Ascending aorta (tissue), 2 donors: ENCODE measurements around the gene MYZAP. TPM values are rescaled to one million over a fixed set of nuclear protein-coding genes. Genes with fewer than 3 reads are reported as not detected.

ENCODE experiments used
- DNase-seq, 2 donors: peaks; one replicate each; pipeline ENCODE4 v3.0.0-alpha.2; 2019; ENCODE audit warnings: low spot score in 2 of 2
- H3K27ac ChIP-seq, 2 donors: fragments of 200-600 bp; sonication (generic); one replicate each; pipeline ENCODE4 v1.5.1; 2016 to 2017; ENCODE audit warnings: mild to moderate bottlenecking in 1 of 2
- H3K27me3 ChIP-seq: fragments of 200-600 bp; sonication (generic); one replicate; pipeline ENCODE4 v1.5.1; 2017
- H3K36me3 ChIP-seq, 2 donors: fragments of 200-600 bp; sonication (generic); one replicate each; pipeline ENCODE4 v1.5.1; 2016
- H3K4me1 ChIP-seq, 2 donors: fragments of 200-600 bp; sonication (generic); one replicate each; pipeline ENCODE4 v1.5.1; 2016 to 2017; ENCODE audit warnings: mild to moderate bottlenecking in 1 of 2
- H3K4me3 ChIP-seq, 2 donors: fragments of 200-600 bp; sonication (generic); one replicate each; pipeline ENCODE4 v1.5.1; 2016 to 2017; ENCODE audit warnings: mild to moderate bottlenecking in 1 of 2
- H3K9me3 ChIP-seq, 2 donors: fragments of 200-600 bp; sonication (generic); one replicate each; pipeline ENCODE4 v1.5.1; 2016
- CTCF ChIP-seq, 3 experiments: fragments of 200-600 bp in 2 of 3; fragments of 450-650 bp in 1 of 3; sonication (generic) in 2 of 3; IDR thresholded peaks; one replicate each; pipeline ENCODE4 v1.5.1; 2016 to 2019; ENCODE audit warnings: antibody characterized with exemption in 3 of 3, mild to moderate bottlenecking in 1 of 3, moderate library complexity in 1 of 3
- intact Hi-C: fragments of 100-400 bp; cut with DNase I; formaldehyde crosslinking; loops from one replicate; pipeline ENCODE4 v1.15.1; 2023
- total RNA-seq: library from RNA; depleted of rRNA; stranded (reverse); fragments of >200 nt; gene quantifications from one replicate; pipeline ENCODE4 v1.1.0, GENCODE V29; 2016

MYZAP gene
- total RNA-seq, 1 donor from 2014 or later = 7.6 TPM

GRCh38 chr15:57635300-57635909 lies 43.7 kb downstream of the MYZAP start:
- H3K4me1 ChIP-seq = peaks cover 0 to 12% of the 10 kb centered on the region in 2 donors
- H3K4me3 ChIP-seq = no peak overlapping the region
- H3K27me3 ChIP-seq = no peaks in the 10 kb centered on the region
- H3K36me3 ChIP-seq = no peaks in the 10 kb centered on the region
- intact Hi-C loops = no loop called here
- H3K27ac ChIP-seq = peak overlapping the region; percentile 57 to 58
- no peaks in the 10 kb centered on the region for H3K9me3 ChIP-seq
- TF ChIP-seq CTCF (IDR thresholded peaks at IDR 0.05) = peak in 2 of 3 experiments; percentile 20 to 28
- no peak for DNase-seq

GRCh38 chr15:57637846-57638245 lies 46.1 kb downstream of the MYZAP start:
- intact Hi-C loops = no loop called here
- H3K27ac ChIP-seq = no peak overlapping the region
- no peak for DNase-seq
- TF ChIP-seq CTCF (IDR thresholded peaks at IDR 0.05) = no peak
- H3K4me1 ChIP-seq = peaks cover 0 to 12% of the 10 kb centered on the region in 2 donors
- no peaks in the 10 kb centered on the region for H3K27me3 ChIP-seq
- H3K9me3 ChIP-seq = no peaks in the 10 kb centered on the region
- no peak overlapping the region for H3K4me3 ChIP-seq
- no peaks in the 10 kb centered on the region for H3K36me3 ChIP-seq

- DNase-seq = no peak
- no peak for TF ChIP-seq CTCF (IDR thresholded peaks at IDR 0.05)
- no peak overlapping the region for H3K27ac ChIP-seq
- no peaks in the 10 kb centered on the region for H3K27me3 ChIP-seq
- no peak overlapping the region for H3K4me3 ChIP-seq
- intact Hi-C loops = no loop called here
- no peaks in the 10 kb centered on the region for H3K9me3 ChIP-seq
- peaks cover 0 to 12% of the 10 kb centered on the region in 2 donors for H3K4me1 ChIP-seq
- H3K36me3 ChIP-seq = no peaks in the 10 kb centered on the region
These were observed 47.6 kb downstream of the MYZAP start for GRCh38 chr15:57639306-57639705.

- DNase-seq = no peak
- peaks cover 0 to 1% of the 10 kb centered on the region in 2 donors for H3K4me1 ChIP-seq
- no peaks in the 10 kb centered on the region for H3K36me3 ChIP-seq
- no peaks in the 10 kb centered on the region for H3K9me3 ChIP-seq
- intact Hi-C loops = no loop called here
- no peaks in the 10 kb centered on the region for H3K27me3 ChIP-seq
- TF ChIP-seq CTCF (IDR thresholded peaks at IDR 0.05) = peak in 2 of 3 experiments; percentile 17 to 38
- H3K4me3 ChIP-seq = no peak overlapping the region
- H3K27ac ChIP-seq = no peak overlapping the region
These were observed 49.4 kb downstream of the MYZAP start for GRCh38 chr15:57640930-57641682.

- Histone ChIP-seq H3K4me3 (no peak overlapping the region), H3K4me1 (no peaks in the 10 kb centered on the region), H3K27me3 (no peaks in the 10 kb centered on the region), H3K27ac (no peak overlapping the region), H3K36me3 (no peaks in the 10 kb centered on the region), H3K9me3 (no peaks in the 10 kb centered on the region)
- no peak for DNase-seq
- TF ChIP-seq CTCF (IDR thresholded peaks at IDR 0.05) = no peak
- intact Hi-C loops = no loop called here
These were observed 52.1 kb downstream of the MYZAP start for GRCh38 chr15:57643826-57644225.
